Neuron (in vitro differentiated cells): Measurements from ENCODE around the gene ADH1B.

ENCODE experiments used
- H2AFZ ChIP-seq: one replicate; pipeline ENCODE4 v1.6.1; 2013; ENCODE audit warnings: low read depth, mild to moderate bottlenecking, inconsistent platforms, low read length, moderate library complexity
- H3K27me3 ChIP-seq: one replicate; pipeline ENCODE4 v1.6.1; 2013; ENCODE audit warnings: low read length; ENCODE audit not compliant: insufficient read depth
- H3K36me3 ChIP-seq: one replicate; pipeline ENCODE4 v1.6.1; 2013; ENCODE audit warnings: low read length; ENCODE audit not compliant: insufficient read depth
- H3K4me1 ChIP-seq: one replicate; pipeline ENCODE4 v1.6.1; 2013; ENCODE audit warnings: low read length; ENCODE audit not compliant: insufficient read depth
- H3K4me3 ChIP-seq: 2 replicates; pipeline ENCODE4 v1.5.1; 2013; ENCODE audit warnings: mild to moderate bottlenecking, low read length, moderate library complexity
- H3K9me3 ChIP-seq: one replicate; pipeline ENCODE4 v1.6.1; 2013; ENCODE audit warnings: low read length

The ADH1B gene

DNA sequence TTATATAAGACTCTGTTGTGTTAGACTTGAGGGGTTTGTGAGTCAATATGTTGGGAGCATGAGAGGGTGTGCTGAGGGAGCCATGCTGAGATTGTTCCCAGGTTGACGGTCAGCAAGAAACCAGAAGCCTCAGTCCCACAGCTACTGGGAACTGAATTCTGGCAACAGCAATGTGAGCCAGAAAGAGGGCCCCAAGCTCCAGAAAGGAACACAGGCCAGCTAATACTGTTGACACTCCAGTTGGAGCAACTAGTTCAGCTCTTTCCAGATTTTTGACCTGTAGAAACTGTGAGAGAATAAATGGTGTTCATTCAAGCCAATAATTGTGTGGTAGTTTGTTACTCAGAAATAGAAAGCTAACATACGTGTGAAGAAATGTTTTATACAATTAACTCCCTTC is 47.5 kb downstream of the ADH1B start:
- Histone ChIP-seq H2AFZ (no peak overlapping the region), H3K4me1 (no peaks in the 10 kb centered on the region), H3K27me3 (no peaks in the 10 kb centered on the region), H3K4me3 (no peak overlapping the region), H3K9me3 (no peaks in the 10 kb centered on the region), H3K36me3 (no peaks in the 10 kb centered on the region)

DNA sequence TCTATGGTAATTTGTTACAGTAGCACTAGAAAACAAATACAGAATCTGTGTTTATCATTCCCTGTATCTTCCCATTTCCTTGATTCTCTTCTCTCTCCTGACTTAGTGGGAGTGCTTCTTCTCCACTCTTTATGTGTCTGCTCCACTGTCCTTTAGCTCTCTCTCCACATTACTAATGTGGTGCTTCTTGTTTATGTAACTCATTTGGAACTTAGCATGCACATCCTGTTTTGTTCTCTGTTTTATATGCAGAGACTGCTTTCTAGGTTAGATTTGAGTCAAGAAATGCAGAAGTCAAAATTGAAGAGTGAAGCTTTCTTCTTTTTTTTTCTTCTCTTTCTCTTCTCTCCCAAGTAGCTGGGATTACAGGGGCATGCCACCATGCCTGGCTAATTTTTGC is 56.3 kb downstream of the ADH1B start:
- H3K9me3 ChIP-seq, result no peaks in the 10 kb centered on the region
- no peak overlapping the region for H2AFZ ChIP-seq
- no peak overlapping the region for H3K4me3 ChIP-seq
- no peaks in the 10 kb centered on the region for H3K36me3 ChIP-seq
- H3K4me1 ChIP-seq, result no peaks in the 10 kb centered on the region
- no peaks in the 10 kb centered on the region for H3K27me3 ChIP-seq
